GM13976 (cell line): Measurements from ENCODE around the gene FEM1A.

Experiments
- DNase-seq: peaks from one replicate; pipeline ENCODE4 v3.0.0; 2012; ENCODE audit warnings: low spot score
- in situ Hi-C: fragments of 300-500 bp; cut with MboI; formaldehyde crosslinking; loops from one replicate; pipeline ENCODE4 v1.12.0; 2022; ENCODE audit warnings: low sequenced_read_pairs, mixed read lengths, inconsistent platforms; ENCODE audit not compliant: unreplicated experiment
- TF ChIP-seq, protein P1 (sequence below): IDR thresholded peaks from 2 replicates; pipeline ENCODE4 v1.5.1; 2012; ENCODE audit warnings: borderline replicate concordance, mild to moderate bottlenecking; ENCODE audit not compliant: insufficient read depth; ENCODE audit errors: extremely low read depth, missing control alignments, control extremely low read depth

The FEM1A gene

DNA sequence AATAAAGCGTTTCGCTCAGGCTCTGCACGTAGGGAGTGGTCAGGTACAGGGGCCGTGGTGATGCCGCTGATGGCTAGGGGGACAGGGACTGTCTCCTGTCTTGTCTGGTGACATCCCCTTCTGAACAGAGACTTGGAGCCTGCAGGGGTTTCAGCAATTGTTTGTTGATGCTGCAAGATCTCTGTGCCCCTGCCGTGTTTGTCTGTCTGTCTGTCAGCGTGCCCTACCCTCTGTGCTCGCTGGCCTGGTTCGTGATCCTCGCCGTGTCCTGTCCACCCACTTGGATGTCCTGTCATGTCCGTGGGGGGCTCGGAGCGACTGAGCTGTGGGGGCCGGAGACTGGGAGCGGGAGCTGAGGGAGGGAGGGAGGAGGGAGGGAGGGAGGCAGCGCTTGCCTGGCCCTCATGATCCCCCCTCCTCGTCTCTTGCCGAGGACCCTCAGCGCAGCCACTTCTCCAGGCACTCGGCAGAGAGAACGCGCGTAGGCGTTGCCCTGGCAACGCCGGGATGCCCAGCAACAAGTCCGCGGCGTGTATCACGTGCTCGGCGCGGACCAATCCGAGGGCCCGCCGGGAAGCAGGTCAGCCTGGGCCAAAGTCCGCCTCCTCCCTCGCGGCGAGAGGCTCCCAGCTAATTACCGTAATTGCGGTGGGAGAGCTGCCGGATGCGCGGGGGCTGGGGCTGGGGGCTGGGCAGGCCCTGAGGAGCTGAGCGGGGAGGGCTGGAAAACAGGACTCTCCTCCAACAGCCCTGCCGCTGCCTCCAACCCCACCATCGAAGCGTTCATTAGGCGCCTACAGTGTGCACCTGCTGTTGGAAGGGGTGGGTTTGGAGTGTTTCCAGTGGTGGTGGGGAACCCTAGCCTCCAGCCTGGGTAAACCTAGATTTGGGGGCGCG, 31.9 kb upstream of the FEM1A start:
- TF ChIP-seq, protein P1, sequence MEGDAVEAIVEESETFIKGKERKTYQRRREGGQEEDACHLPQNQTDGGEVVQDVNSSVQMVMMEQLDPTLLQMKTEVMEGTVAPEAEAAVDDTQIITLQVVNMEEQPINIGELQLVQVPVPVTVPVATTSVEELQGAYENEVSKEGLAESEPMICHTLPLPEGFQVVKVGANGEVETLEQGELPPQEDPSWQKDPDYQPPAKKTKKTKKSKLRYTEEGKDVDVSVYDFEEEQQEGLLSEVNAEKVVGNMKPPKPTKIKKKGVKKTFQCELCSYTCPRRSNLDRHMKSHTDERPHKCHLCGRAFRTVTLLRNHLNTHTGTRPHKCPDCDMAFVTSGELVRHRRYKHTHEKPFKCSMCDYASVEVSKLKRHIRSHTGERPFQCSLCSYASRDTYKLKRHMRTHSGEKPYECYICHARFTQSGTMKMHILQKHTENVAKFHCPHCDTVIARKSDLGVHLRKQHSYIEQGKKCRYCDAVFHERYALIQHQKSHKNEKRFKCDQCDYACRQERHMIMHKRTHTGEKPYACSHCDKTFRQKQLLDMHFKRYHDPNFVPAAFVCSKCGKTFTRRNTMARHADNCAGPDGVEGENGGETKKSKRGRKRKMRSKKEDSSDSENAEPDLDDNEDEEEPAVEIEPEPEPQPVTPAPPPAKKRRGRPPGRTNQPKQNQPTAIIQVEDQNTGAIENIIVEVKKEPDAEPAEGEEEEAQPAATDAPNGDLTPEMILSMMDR: no peak
- DNase-seq: peak; percentile 100
- in situ Hi-C loops: no loop called here

DNA sequence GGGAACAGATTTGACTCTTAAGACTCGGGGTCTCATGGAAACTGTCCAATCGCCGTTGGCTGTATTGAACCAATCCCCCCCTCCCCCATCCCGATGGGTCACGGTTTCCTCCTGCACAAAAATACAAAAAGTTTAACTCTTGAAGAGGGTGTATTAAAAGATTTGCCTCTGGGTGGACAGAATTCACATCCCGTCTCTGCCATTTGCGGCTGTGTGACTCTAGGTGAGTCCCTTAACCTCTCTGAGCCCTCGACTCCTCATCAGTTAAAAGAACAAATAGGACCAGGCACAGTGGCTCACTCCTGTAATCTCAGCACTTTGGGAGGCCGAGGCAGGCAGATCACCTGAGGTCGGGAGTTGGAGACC, 31.3 kb upstream of the FEM1A start:
- in situ Hi-C loops: no loop called here

DNA sequence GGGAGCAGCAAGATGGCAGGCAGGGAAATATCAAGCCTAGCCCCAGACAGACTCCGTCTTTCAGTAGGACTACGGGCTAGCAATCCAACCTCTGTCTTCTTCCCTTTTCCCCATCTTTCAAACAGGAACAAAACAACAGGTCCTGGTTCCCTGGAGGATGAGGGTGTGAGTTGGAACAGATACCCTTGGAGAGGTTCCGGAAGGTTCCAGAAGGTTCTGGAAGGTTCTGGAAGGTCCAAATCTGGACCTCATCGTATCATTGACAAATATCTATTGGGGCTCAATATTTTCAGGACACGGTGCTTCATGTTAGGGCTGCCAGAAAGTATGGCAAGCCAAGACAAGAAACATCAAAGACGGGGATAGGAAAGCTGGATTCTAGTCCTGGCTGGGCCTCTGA, 28.5 kb upstream of the FEM1A start:
- no peak for DNase-seq
- in situ Hi-C loops: no loop called here
- TF ChIP-seq, protein P1: no peak

More for the DNA sequence above, 31.3 kb upstream of the FEM1A start:
- TF ChIP-seq, protein P1: no peak
- DNase-seq: no peak

DNA sequence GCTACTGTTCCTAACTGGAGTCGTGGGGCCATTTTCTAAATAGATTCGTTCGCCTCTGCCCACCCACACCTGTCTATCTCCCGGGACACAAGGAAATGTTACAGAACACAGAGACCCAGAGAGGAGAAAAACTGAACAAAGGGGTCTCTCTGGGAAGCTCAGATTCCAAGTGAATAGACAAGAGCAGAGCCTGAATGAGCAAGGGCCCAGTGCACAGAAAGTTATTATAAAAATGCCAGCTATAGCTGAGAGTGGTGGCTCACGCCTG, 27.2 kb upstream of the FEM1A start:
- no peak for DNase-seq
- in situ Hi-C loops: no loop called here
- TF ChIP-seq, protein P1: no peak

DNA sequence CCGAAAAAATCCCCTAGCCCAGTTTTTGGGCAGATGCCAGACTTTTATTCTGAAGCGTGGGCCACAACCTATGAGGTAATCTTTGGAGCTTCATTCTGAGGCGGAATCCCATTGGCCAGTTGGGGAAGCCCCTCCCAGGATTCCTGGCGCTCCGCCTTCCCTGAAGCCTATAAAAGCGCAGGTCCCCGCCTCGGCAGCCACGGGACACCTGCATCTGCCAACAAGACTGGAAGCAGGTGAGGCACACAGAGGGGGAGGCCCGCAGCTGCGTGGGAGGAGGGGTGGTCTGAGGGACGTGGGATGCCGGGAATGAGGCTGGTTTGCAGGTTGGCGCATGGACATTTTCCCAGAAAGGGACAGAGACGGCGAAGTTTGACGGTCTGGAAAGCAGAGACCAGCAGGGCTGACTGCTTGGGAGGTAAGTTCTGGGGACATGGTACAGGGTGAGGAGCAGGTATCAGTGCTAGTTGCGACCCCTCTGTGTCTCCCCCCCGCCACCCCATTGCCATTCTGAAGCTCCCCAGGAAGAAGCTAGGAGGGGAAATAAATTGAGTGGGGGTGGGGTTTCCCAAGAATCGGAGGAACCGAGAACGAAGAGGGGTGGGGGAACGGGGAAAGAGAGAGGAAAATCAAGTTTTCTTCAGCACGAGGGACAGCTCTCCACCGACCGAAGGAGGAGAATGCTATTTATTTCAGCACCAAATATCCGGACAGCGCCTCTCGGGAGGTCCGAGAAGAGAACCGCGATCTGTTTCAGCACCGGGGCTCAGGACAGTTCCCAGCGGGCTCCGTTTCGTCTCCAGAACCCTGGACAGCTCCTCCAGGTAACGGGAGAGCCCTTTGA, 22.4 kb upstream of the FEM1A start:
- TF ChIP-seq, protein P1: no peak
- in situ Hi-C loops: no loop called here
- peak; percentile 87 for DNase-seq

DNA sequence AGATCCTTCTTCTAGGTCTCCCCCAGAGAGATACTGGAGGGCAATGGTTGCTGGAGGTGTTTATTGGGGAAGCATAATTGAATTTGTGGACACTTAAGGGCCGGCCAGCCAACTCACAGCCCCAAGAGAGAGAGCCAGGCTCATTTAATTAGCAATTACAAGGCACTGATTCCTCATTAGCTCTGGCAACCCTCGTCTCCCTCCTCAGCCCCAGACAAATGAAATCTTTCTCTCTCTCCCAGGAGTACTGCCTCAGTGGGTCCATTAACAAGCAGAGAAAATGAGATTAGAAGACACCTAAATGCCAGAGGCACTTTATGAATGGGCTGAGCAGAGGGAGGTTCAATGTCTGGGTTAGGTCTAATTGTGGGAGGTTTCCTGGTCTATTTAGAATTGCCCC, 19.0 kb upstream of the FEM1A start:
- in situ Hi-C loops: no loop called here
- no peak for DNase-seq
- TF ChIP-seq, protein P1: no peak
